HG03439 (cell line): ENCODE results near the gene OXCT2.
A peak's percentile ranks its signal among the peaks of the same experiment; 100 is the strongest.
"Not testable (repeated sequence)": the region's sequence is repeated elsewhere in the genome, so short reads cannot be mapped to it uniquely, and the experiment has no call there.

Experiments
- ATAC-seq: cut with Tn5 transposase; IDR thresholded peaks from one replicate; pipeline ENCODE4 v1.9.1; 2021; ENCODE audit warnings: mild to moderate bottlenecking, moderate library complexity; ENCODE audit not compliant: unreplicated experiment

Gene OXCT2

DNA sequence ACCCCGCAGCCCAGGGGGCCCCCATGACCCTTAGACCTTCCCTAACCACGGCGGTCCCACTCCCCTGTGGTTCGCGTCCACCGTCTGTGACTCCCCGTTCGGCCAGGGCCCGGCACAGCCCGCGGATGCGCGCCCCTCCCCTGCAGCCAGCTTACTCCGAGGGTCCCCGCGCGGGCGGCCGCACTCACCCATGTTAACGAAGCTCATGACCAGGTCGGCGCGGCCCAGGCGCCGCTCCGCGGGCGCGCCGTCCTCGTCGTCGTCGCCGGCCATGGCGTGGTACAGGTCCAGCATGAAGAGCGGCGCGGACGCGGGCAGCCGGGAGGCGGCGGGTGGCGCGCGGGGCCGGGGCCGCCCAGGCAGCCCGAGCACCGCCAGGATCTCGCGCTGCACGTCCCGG lies 16.8 kb upstream of the OXCT2 start:
- ATAC-seq, result not testable (repeated sequence)

DNA sequence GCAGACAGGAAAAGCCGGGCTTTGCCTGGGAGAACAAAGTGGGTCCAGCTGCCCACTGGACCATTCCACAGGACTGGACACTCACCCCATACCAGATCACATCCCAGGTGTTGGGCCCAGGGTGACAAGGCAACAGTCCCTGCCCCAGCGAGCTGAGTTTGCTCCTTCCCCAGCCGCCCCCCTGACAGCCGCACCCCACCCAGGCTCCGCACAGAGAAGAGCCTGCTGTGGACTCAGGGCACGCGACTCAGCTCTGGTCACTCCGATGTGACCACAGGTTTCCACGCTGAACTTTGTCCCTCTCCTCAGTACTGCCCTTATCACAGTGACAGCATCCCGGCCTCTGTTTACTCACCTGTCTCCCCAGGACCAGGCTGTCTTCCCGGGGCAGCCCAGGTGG lies 16.3 kb upstream of the OXCT2 start:
- ATAC-seq, result no peak

DNA sequence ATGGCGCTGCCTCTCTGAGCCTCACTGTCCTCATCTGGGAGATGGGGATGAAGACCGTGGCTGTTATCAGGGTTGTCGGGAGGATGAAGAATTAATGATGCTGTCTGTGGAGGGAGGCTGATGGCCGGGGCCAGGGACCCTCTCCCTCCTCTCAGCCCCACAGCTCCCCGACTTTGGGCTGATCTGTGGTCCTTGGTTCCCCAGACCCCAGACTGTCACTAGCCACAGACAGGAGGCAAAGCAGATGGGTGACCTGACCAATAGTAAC lies 15.9 kb upstream of the OXCT2 start:
- not testable (repeated sequence) for ATAC-seq

DNA sequence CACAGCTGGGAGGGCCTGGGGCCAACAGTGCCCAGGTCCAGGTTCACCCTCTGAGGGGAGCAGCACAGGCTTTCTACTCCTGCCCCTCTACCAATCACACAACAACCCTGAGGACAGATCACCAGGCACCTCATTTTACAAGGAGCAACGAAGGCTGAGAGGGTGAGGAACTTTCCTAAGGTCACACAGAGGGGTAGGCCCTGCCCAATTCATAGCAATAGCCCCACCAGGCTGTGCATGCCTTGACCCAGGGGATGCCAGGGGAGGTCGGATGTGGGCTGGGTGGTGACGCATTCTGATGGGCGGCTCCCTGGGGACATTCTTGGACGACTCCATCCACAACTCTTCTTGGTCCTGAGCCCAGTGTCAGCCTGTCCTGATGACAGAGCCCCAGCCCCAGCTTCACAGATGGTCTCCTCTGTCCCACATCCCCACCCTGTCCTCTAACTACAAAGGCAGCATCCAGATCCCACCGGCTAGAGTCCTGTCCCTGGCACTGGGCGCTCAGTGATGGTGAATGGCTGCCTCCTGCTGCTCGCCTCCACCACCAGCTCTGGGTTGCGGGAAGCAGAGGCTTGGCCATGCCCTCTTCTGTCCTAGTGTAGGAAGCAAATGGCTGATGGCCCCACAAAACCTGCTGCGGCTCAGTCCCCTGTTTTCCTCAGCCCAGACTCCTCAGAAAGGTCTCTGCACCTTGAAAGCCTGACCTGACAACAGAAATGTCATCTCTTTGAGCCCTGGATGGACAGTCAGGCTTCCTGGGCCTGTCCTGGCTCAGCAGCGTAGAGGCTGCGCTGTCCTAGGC lies 15.4 kb upstream of the OXCT2 start:
- not testable (repeated sequence) for ATAC-seq

DNA sequence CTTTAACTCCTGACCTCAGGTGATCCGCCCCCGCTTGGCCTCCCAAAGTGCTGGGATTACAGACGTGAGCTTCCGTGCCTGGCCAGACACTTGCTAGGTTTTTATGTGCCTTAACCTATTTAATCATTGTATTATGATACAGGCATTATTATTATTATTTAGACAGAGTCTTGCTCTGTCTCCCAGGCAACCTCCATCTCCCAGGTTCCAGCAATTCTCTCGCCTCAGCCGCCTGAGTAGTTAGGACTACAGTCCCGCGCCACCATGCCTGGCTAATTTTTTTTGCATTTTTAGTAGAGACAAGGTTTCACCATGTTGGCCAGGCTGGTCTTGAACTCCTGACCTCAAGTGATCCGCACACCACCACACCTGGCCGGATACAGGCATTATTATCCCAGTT lies 11.5 kb upstream of the OXCT2 start:
- ATAC-seq, result not testable (repeated sequence)

DNA sequence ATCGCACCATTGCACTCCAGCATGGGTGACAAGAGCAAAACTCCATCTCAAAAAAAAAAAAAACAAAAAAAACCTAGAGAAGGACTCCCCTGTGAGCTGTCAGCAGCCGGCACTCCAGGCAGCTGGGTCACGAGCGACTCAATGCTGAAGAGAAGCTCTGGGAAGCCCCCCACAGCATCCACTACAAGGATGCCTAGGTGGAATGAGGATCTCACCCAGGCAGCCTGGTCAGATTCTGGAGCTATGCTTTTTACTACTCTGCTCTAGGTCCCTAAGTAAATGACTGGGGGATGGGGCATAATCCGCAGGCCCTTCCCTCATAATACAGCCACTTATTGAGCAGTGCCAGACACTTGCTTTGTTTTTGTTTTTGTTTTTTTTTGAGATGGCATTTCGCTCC lies 11.0 kb upstream of the OXCT2 start:
- ATAC-seq, result no peak

DNA sequence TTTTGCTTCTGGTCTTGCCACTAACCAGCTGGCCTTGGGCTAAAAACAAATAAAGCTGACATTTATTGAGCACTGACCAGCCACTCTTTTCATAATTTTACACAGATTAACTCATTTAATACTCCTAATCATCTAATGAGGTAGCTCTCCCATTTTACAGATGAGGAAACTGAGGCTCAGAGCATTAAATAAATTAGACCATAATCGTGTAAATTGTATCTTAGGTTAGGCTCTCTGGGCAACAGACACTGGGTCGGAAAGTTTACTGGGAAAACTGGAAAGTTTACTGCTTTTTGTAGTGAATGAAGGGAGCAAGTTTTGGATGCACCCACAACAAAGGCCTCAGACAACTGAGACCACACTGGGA lies 10.2 kb upstream of the OXCT2 start:
- no peak for ATAC-seq

DNA sequence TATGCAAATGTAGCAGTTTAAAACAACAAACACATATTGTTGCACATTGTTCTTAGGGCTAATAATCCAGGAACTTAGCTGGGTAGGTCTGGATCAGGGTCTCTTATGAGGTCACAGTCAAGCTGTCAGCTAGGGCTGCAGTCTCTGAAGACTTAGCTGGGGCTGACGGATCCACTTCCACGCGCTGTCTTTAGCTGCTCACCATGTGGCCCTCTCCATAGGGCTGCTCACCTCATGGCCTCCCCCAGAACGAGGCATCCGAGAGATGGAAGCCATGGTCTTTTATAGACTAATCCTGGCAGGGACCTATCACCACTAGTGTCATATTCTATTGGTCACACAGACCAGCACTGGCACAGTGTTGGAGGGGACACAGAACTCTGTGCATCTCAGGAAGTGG lies 8.7 kb upstream of the OXCT2 start:
- ATAC-seq, result no peak

DNA sequence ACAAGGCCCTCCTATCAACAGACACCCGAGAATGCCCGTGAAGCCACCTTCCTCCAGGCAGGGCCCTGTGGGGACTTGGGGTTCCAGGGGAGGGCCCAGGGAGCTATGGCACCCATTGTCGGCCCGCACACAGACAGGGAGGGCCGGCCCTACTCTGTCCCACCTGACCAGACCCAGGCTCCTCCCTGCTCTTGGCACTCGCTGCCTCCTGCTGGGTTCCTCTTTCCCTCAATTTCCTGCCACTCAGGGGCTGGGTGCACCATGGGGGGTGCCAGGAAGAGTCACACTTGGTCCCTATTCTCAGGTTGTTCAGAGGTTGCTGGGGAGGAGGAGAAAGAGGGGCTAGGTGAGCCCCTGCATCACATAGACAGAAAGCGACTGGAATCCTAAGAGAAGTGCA lies 8.0 kb upstream of the OXCT2 start:
- ATAC-seq, result no peak

DNA sequence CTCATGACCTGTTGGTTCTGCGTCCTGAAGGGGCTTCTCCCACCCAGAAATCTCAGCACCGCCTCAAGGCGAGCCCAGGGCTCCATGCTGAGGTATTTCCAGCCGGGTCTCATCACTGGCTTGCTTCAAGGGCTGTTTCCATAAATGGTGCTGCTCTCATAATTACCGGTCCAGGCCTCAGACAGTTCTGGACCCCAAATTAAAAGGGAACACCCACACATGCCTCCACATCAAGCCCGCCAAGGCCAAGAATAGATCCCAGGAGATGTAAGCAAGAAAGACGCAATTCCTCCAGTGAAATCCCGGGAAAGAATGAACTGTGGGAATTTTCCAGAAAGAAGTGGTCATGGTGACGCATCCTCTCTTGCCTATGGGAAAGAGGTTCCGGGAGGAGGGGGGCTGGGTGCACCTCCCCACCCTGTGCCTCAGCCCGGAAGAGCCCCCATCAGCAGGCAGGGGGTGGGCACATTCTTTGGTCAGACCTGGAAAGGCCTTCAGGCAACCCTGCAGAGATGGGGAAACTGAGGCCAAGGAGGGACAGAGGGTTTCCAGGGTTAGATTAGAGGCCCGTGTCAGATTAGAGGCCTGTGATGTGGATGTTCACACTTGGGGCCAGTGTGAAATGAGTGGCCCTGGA lies 7.4 kb upstream of the OXCT2 start:
- ATAC-seq, result not testable (repeated sequence)

DNA sequence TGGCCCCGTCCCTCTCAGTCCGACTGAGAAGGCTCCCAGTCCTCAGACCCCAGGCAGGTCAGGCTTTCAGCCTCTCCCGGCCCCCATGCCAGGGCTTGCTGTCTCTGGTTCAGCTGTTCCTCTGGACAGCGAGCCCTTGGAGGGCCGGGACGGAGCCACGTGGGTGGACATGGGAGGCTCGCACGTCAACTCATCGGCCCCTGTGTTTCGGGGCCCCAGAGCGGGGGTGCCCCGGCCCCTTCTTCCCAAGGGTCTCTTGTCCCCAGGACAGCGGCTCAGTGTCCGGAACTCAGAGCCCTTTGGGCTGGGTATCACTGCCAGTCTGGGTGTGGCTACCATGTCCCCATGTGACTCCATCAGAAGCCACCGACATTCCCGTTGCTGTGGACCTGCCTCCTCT lies 6.7 kb upstream of the OXCT2 start:
- ATAC-seq, result not testable (repeated sequence)

DNA sequence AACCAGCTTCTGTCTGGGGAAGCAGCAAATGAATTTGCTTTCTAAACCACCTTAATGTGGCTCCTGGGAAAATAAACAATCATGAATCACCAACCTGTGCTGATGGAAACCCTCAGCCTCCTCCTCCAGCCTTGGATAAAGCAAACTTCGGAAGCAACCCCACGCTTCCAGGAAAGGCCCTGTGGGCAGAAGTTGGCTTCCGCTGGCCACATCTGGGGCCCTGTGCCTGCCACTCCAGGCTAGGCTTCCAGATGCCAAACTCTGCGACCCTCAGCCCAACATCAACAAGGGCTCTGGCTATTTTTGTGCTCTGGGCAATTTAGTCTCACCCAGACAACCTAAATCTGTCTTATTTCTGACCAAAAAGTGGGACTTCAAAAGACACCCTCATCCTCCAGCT lies 6.2 kb upstream of the OXCT2 start:
- ATAC-seq, result no peak

DNA sequence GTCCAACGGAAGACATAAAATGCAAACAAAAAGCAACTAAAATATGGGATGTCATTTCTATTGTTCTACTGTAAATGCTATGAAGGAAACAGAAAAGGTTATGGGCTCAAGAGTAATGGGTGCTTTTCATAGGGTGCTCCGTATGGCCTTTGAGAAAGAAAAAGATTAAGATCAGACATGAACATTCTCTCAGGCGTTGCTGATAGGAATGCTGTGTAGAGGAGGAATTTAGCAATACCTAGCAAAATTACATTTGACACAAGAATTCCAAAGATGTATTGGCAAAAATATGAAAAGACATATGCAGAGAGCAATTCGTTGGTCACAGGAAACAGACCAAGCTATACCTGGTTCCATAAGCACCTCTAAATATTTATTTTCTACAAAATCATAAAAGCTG lies 5.7 kb upstream of the OXCT2 start:
- no peak for ATAC-seq

DNA sequence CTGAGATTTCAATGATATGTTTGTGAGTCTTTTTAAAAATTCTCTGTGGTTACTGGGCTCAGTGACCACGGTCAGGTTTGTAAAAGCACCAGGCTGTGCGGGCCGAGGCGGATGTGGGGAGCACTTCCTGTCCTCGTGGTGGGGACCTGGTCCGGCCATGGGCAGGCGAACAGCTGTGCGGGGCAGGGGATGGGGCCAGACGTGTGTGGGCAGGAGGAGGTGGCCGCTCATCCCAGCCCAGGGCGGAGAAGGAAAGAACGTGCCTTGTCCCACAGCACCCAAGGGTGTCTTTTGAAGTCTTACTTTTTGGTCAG lies 5.2 kb upstream of the OXCT2 start:
- peak; percentile 53 for ATAC-seq

DNA sequence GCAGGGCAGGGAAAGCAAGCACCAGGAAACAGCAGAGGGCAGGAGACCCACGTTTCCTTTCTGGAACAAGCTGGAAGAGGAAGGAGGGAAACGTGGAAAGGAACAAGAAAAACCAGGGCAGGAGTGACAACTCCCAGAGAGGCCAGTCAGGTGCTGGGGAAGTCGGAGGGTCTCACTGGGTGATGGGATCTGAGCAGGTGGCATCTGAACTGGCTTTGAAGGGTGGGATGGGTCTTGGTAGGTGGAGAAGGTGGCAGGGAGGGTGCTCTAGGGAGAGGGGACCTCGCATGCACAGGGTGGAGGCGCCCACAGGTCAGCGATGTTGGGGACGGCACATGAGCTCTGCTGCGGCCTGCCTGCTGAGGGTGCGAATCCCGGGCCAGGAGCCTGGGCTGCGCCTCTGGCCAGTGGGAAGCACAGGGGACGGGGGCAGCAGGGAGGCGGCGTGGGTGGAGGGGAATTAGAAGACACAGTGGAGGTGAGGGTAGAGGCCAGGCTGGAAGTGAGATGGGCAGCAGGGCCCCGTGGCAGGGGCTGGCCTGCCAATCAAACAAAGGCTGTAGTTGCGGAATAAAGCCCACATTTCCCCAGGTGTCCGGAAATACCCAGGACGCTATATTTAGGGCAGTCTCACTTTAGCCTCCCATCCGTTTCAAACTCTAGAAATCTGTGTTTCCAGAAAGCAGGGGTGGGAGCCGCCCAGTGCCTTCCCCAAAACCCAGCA lies 4.7 kb upstream of the OXCT2 start:
- ATAC-seq, result peak; percentile 22

DNA sequence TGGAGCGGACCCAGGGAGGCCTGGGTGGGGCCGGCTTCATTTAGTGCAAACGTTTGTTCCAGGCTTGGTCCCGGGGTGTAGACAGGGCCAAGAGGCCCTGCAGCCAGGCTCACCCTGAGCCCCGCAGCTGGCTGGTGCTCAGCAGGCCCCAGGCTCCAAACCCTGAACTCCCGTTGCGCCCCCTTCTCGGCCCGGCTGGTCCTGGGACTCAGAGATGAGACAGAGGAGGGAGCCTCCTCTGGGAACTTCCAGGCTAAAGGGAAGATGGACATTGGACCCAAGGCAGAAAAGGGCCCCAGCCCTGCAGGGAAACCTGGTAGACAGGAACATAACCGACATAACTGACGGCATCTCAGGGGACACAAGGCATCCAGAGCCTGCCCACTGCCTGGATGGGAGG lies 4.0 kb upstream of the OXCT2 start:
- not testable (repeated sequence) for ATAC-seq

DNA sequence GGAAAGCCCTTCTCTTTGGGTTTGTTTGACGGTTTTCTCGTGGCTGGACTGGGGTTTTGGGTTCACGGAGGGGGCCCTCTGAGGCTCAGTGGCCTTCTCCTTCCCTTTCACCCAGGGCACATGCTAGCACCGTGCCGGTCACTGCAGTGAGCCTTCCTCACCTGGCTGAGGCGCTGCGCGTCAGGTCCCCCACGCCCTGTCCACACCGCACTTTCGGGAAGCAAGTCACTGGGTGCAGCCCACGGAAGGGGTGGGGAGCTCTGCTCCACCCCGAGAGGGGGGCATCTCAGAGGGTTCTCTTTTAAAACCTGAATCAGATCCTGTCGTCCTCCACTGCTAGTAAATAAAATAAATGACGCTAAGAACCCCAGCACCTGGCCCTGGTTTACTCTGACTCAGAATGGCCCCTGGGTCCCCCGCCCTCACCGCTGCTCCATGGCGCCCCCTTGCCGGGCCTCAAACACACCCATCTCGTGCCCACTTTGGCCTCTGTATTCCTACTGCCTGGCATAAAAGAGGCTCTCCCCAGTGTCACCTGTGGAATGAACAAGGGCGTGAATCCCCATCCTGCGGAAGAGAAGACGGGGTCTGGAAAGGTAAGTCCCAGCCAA lies 2.3 kb upstream of the OXCT2 start:
- ATAC-seq, result not testable (repeated sequence)

DNA sequence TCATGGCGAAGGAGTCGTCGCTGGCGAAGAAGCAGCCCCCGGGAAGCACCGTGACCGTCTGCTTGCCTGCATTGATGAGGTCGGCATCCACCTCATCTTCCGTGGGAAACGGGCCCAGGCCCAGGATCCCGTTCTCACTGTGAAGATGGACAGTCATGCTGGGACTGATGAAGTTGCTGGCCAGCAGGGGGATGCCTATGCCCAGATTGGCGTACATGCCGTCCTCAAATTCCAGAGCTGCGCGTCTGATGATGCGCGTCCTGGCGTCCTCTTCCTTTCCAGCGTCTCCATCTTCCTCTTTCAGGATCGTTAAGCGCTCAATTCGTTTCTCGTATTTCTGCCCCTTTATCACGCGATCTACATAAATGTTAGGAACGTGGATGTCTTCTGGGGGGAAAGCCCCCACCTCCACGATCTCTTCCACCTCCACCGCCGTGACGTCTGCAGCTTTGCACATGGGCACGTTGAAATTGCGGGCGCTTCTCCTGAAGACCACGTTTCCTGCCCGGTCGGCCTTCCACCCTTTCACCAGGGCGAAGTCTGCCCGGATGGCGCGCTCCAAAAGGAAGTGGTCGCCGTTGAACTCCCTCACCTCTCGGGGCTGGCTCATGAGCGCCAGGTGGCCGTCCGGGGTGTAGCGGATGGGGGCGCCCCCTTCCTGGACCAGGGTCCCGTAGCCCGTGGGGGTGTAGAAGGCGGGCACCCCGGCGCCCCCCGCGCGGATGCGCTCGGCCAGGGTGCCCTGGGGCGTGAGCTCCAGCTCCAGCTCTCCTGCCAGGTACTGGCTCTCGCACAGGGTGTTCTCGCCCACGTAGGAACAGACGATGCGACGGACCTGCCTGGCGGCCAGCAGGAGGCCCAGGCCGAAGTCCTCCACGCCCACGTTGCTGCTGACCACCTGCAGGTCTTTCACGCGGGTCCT lies 787 bp downstream of the OXCT2 start:
- not testable (repeated sequence) for ATAC-seq

DNA sequence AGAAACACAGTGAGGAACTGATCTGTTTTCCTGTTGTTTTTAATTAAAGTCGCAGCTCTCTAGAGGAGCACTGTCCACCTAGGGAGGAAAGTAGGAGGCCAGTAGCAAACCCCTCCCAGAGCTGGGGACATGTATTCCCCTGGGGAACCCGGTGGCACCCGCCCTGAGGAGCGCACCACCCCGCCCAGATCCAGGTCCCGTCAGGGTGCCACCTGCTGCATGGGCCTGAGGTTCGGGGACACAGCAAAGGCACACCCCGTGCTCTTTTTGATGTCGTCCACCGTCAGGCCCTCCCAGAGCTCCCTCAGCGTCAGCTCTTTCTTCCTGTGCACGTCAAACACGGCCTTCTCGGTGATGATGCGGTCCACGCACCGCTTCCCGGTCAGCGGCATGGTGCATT lies 1.6 kb downstream of the OXCT2 start:
- ATAC-seq, result not testable (repeated sequence)

DNA sequence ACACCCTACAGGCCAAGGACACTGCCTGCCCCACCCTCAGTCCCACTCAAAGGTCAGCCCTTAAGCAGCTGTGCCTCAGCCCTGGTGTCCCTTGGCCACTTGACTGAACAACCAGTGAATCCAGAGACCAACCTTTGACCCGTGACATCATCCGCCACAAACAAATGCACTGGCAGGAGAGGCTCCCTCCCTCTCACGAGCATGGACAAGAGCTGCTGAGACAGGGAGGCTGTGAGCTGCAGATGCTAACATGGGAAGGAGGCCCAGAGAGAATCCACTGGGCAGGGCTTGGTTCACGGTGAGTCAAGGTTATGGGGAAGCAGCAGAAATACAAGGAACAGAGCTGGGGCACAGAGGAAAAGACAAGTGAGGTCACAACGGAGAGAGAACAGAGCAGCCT lies 4.7 kb downstream of the OXCT2 start:
- ATAC-seq, result not testable (repeated sequence)

DNA sequence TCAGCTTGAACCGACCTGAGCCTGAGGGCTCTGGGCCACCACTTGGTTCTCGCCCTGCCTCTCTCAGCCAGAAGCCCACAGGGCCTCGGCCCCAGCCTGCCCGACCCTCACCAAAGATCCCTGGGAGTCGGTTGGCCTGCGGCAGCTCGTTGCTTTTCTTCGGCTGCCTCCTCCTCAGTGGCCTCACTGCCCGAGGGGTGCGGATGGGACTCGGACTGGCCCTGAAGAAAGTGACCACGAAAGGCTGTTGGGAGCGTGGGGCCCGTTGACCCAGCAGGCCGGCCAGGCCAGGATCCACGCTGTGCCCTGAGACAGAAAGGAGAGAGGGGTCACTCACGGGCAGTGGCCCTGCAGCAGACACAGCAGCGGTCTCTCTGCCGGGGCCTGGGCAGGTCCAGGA lies 6.6 kb downstream of the OXCT2 start:
- ATAC-seq, result not testable (repeated sequence)
